Measurements from ENCODE around the gene DAZAP1.

The DAZAP1 gene

GRCh38 chr19:1447944-1448343, 40.6 kb downstream of the DAZAP1 start:
- H3K27ac ChIP-seq (ENCODE audit: low read depth, low read length): no peak overlapping the region
- H3K4me3 ChIP-seq (ENCODE audit: low read length): no peak overlapping the region

DNA sequence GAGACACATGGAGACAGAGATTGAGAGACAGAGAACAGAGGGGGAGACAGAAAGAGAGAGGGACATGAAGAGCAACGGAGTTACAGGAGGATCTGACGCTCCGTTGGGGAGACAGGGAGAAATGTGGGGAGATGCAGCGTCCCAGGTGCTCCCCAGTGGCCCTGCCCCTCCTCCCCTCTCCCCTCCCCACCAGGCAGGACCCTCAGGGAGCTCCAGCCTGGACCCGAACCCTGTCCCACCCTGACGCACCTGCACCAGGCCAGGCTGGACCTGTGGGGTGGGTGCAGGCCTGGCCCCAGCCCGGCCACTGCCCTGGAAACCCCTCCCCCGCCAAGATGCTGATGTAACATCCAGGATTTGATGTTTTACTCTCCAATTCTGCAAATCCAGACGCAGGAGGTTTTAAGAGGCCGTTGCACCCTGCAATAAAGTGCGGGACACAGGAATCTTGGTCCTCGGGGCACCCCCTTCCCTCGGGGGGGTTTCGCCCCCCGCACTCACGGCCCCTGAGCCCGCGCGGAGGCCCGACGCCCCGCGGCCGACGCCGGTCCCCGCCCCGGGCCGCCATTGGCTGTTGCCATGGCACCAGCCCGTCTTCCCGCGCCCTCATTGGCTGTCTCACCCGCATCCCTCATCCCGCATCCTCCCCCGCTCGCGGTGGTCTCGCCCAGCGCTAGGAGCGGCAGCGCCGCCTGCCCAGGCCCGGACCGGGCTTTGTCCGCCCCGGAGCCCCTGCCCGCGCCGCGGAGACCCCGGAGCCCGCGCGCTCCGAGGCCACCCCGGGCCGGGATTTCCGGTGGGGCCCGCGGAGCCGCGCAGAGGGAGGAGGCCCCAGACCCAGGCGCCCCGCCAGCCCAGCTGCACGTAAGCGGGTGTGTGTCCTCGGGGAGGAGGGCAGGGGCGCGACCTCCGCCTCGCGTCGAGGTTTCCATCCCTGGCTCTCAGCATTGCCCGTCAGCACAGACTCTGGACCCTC, 42.4 kb downstream of the DAZAP1 start, which contains the start of gene APC2:
APC2 (plus strand) TSS at position 655 of the 976 bp plus-strand sequence. CDS start 2,881 bp downstream, outside the sequence.
- Histone ChIP-seq H3K79me1 (ENCODE audit: low read length) (no peaks in the 10 kb centered on the region), H2BK15ac (replicated peaks; ENCODE audit: low read depth) (no peak within 1 kb of the TSS), H3K4me3 (ENCODE audit: low read length) (no peak within 1 kb of the TSS), H2BK5ac (ENCODE audit: low read length) (no peak within 1 kb of the TSS), H3K9ac (ENCODE audit: low read length) (no peak within 1 kb of the TSS), H3K79me2 (ENCODE audit: control insufficient read depth, insufficient read depth, low read length) (no peaks in the 10 kb centered on the region), H2AK5ac (ENCODE audit: low read length) (no peak within 1 kb of the TSS), H3K4me1 (ENCODE audit: control insufficient read depth, low read depth, low read length) (no peaks in the 10 kb centered on the region), H3K23ac (ENCODE audit: low read length) (no peak within 1 kb of the TSS), H4K5ac (ENCODE audit: low read length) (no peak within 1 kb of the TSS), H3K27ac (ENCODE audit: low read depth, low read length) (no peak within 1 kb of the TSS), H4K8ac (ENCODE audit: low read depth, low read length) (no peak within 1 kb of the TSS), H3K56ac (ENCODE audit: low read length) (no peak within 1 kb of the TSS), H2BK120ac (ENCODE audit: low read depth, low read length) (no peak within 1 kb of the TSS), H3K27me3 (ENCODE audit: insufficient read depth, low read length, poor library complexity) (peaks cover 28% of the 10 kb centered on the region), H3K18ac (ENCODE audit: low read length) (no peak within 1 kb of the TSS), H3K36me3 (ENCODE audit: control insufficient read depth, insufficient read depth, low read length) (no peaks in the 10 kb centered on the region), H3K4me2 (ENCODE audit: low read length) (no peak within 1 kb of the TSS), H3K4ac (ENCODE audit: low read depth, low read length) (no peak within 1 kb of the TSS)
- WGBS (ENCODE audit: extremely low coverage, insufficient coverage, low lambda C conversion rate): no CpG with 5 or more reads among the region's 74 CpGs
- peak; percentile 73 for DNase-seq

More at GRCh38 chr19:1447944-1448343, 40.6 kb downstream of the DAZAP1 start:
- Histone ChIP-seq H2BK120ac (ENCODE audit: low read depth, low read length) (no peak overlapping the region), H4K8ac (ENCODE audit: low read depth, low read length) (no peak overlapping the region), H3K4me1 (ENCODE audit: control insufficient read depth, low read depth, low read length) (no peaks in the 10 kb centered on the region), H3K27me3 (ENCODE audit: insufficient read depth, low read length, poor library complexity) (peaks cover 28% of the 10 kb centered on the region), H2BK15ac (replicated peaks; ENCODE audit: low read depth) (no peak overlapping the region), H3K9ac (ENCODE audit: low read length) (no peak overlapping the region), H2AK5ac (ENCODE audit: low read length) (no peak overlapping the region), H3K4ac (ENCODE audit: low read depth, low read length) (no peak overlapping the region), H3K23ac (ENCODE audit: low read length) (no peak overlapping the region), H3K79me2 (ENCODE audit: control insufficient read depth, insufficient read depth, low read length) (no peaks in the 10 kb centered on the region), H4K5ac (ENCODE audit: low read length) (no peak overlapping the region), H3K36me3 (ENCODE audit: control insufficient read depth, insufficient read depth, low read length) (no peaks in the 10 kb centered on the region), H2BK5ac (ENCODE audit: low read length) (no peak overlapping the region), H3K79me1 (ENCODE audit: low read length) (no peaks in the 10 kb centered on the region), H3K56ac (ENCODE audit: low read length) (no peak overlapping the region), H3K18ac (ENCODE audit: low read length) (no peak overlapping the region), H3K4me2 (ENCODE audit: low read length) (no peak overlapping the region)
- WGBS (ENCODE audit: extremely low coverage, insufficient coverage, low lambda C conversion rate): no CpG with 5 or more reads among the region's 9 CpGs
- no peak for DNase-seq

DNA sequence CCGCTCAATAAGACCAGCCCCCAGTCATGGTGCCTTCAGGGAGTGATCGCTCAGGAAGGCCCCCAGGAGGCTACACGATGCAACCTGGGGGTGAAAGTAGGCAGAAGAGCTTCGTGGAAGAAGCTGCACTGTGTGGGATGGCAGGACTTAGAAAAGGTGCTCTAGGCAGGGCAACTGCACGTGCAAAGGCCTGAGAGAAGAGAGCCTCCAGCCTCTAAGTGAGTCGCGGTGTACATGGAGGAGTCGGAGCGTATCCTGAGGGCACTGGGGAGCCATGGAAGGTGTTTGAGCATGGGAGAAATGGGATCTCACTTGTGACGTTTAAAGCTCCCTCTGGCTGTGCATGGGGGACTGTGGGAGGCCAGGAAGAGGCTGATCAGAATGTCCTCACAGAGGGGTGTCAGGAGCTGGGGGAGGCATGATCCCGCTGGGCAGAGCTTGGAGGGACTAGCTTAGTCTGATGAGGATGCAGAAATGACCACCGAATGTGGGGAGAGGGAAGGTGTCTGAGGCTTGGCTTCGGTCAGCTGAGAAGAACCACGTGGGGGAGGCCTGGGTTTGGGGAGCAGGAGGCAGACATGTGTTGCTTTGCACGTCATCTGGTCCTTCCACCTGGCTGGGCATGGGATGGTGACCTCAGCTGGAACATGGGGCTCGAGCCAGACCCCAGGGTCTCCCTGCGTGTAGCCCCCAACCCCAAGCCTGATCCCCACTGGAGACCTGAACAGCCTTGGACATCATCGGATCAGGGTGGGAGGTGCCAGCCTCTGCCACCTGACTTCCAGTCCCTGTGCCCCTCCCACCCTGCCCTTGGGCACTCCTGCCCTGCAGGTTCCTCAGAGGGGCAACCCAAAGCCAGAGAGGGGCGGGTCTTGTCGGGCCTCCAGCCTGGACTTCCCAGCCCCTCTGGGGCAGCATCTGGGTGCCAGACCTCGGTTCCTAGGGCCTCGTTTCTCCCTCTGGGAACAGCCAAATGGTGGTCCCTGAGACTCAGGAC, 43.6 kb downstream of the DAZAP1 start:
- no peak overlapping the region for H3K4me3 ChIP-seq (ENCODE audit: low read length)

DNA sequence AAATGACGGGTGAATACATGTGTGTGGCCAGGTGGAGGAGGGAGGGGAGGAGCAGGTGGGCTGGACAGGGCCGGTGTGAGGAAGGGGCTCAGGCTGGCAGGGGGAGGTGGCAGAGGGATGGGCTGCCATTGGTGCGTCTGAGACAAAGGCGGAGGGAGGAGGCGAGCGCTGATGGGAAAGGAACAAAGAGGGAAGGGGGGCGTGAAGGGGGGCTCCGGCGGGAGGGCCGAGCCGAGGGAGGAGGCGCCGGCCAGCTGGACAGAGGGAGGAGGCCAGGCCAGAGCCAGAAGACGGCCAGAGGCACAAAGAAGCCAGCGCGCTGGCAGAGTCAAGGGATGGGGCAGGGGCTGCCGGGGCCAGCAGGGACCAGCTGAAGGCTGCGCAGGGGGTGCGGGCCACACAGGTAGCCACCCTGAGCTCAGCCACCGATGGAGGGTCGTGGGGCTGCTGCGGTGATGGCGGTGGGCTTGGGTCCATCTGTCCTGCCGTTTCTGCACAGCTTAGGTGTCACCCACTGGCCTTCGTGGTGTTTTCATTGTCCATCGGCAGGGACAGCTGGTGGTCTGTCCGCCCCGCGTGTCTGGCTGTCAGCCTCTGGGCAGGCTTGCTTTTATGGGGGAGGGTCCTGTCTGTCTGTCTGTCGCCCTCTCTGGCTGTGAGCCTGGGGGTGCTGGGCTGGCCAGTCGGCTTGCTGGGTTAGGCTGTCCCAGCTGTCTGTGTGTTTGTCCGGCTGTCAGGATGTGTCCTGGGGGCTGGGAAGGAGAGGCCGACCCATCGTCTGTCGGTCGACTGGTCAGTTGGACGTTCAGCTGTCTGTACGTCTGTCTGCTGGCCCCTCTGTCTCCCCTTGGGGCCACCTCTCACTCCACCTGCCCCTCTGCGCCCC, 44.8 kb downstream of the DAZAP1 start:
- no peak overlapping the region for H3K9ac ChIP-seq (ENCODE audit: low read length)
- H3K4me3 ChIP-seq (ENCODE audit: low read length): no peak overlapping the region
- no CpG with 5 or more reads among the region's 39 CpGs for WGBS (ENCODE audit: extremely low coverage, insufficient coverage, low lambda C conversion rate)
- no peak overlapping the region for H2AK5ac ChIP-seq (ENCODE audit: low read length)
- no peak for DNase-seq
- no peak overlapping the region for H3K56ac ChIP-seq (ENCODE audit: low read length)
- no peak overlapping the region for H3K18ac ChIP-seq (ENCODE audit: low read length)
- H3K4ac ChIP-seq (ENCODE audit: low read depth, low read length): no peak overlapping the region
- H3K27me3 ChIP-seq (ENCODE audit: insufficient read depth, low read length, poor library complexity): peaks cover 24% of the 10 kb centered on the region
- H3K27ac ChIP-seq (ENCODE audit: low read depth, low read length): no peak overlapping the region
- no peak overlapping the region for H2BK15ac ChIP-seq (replicated peaks; ENCODE audit: low read depth)
- no peak overlapping the region for H3K4me2 ChIP-seq (ENCODE audit: low read length)
- no peak overlapping the region for H4K5ac ChIP-seq (ENCODE audit: low read length)
- H3K23ac ChIP-seq (ENCODE audit: low read length): no peak overlapping the region
- H4K8ac ChIP-seq (ENCODE audit: low read depth, low read length): no peak overlapping the region
- no peaks in the 10 kb centered on the region for H3K4me1 ChIP-seq (ENCODE audit: control insufficient read depth, low read depth, low read length)
- H3K79me2 ChIP-seq (ENCODE audit: control insufficient read depth, insufficient read depth, low read length): no peaks in the 10 kb centered on the region
- H2BK5ac ChIP-seq (ENCODE audit: low read length): no peak overlapping the region
- no peak overlapping the region for H2BK120ac ChIP-seq (ENCODE audit: low read depth, low read length)
- no peaks in the 10 kb centered on the region for H3K36me3 ChIP-seq (ENCODE audit: control insufficient read depth, insufficient read depth, low read length)
- H3K79me1 ChIP-seq (ENCODE audit: low read length): no peaks in the 10 kb centered on the region

More for the DNA sequence above, 43.6 kb downstream of the DAZAP1 start:
- Histone ChIP-seq H4K8ac (ENCODE audit: low read depth, low read length) (no peak overlapping the region), H3K27me3 (ENCODE audit: insufficient read depth, low read length, poor library complexity) (peaks cover 28% of the 10 kb centered on the region), H3K27ac (ENCODE audit: low read depth, low read length) (no peak overlapping the region), H3K4me1 (ENCODE audit: control insufficient read depth, low read depth, low read length) (no peaks in the 10 kb centered on the region), H3K23ac (ENCODE audit: low read length) (no peak overlapping the region), H2BK15ac (replicated peaks; ENCODE audit: low read depth) (no peak overlapping the region), H3K4ac (ENCODE audit: low read depth, low read length) (no peak overlapping the region), H2AK5ac (ENCODE audit: low read length) (no peak overlapping the region), H3K36me3 (ENCODE audit: control insufficient read depth, insufficient read depth, low read length) (no peaks in the 10 kb centered on the region), H3K56ac (ENCODE audit: low read length) (no peak overlapping the region), H4K5ac (ENCODE audit: low read length) (no peak overlapping the region), H2BK5ac (ENCODE audit: low read length) (no peak overlapping the region), H3K79me1 (ENCODE audit: low read length) (no peaks in the 10 kb centered on the region), H2BK120ac (ENCODE audit: low read depth, low read length) (no peak overlapping the region), H3K18ac (ENCODE audit: low read length) (no peak overlapping the region), H3K9ac (ENCODE audit: low read length) (no peak overlapping the region), H3K79me2 (ENCODE audit: control insufficient read depth, insufficient read depth, low read length) (no peaks in the 10 kb centered on the region), H3K4me2 (ENCODE audit: low read length) (no peak overlapping the region)
- DNase-seq: no peak
- no CpG with 5 or more reads among the region's 22 CpGs for WGBS (ENCODE audit: extremely low coverage, insufficient coverage, low lambda C conversion rate)

All from mesendoderm (in vitro differentiated cells).